Inflammatory macrophage treated with lipopolysaccharide for 4 hours (primary cell): ENCODE results near the gene SKIC2.
"Not testable (repeated sequence)": the region's sequence is repeated elsewhere in the genome, so short reads cannot be mapped to it uniquely, and the experiment has no call there.

Experiments used
- DNase-seq: peaks from one replicate; pipeline ENCODE4 v3.0.0-alpha.2; 2020

The SKIC2 gene

GRCh38 chr6:31958741-31959739 is at the start of gene SKIC2, which contains the start of gene NELFE:
SKIC2 (plus strand) TSS chr6:31959175; CDS start chr6:31959193, 18 bp downstream.
NELFE (minus strand) TSS chr6:31958971; CDS start chr6:31958446, 525 bp downstream.
- peak; percentile 99 for DNase-seq

DNA sequence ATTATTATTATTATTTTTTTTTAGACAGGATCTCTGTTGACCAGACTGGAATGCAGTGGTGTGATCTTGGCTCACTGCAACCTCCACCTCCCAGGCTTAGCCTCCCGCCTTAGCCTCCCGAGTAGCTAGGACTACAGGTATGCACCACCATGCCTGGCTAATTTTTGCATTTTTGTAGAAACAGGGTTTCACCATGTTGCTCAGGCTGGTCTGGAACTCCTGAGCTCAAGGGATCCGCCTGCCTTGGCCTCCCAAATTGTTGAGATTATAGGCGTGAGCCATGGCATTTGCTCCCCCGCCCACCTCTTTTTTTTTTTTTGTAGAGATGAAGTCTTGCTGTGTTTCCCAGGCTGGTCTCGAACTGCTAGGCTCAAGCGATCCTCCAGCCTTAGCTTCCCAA is 49.7 kb upstream of the SKIC2 start:
- not testable (repeated sequence) for DNase-seq

- no peak for DNase-seq
Observed at GRCh38 chr6:31911826-31912585, 47.0 kb upstream of the SKIC2 start.

GRCh38 chr6:31915351-31915750 is 43.6 kb upstream of the SKIC2 start:
- no peak for DNase-seq

DNA sequence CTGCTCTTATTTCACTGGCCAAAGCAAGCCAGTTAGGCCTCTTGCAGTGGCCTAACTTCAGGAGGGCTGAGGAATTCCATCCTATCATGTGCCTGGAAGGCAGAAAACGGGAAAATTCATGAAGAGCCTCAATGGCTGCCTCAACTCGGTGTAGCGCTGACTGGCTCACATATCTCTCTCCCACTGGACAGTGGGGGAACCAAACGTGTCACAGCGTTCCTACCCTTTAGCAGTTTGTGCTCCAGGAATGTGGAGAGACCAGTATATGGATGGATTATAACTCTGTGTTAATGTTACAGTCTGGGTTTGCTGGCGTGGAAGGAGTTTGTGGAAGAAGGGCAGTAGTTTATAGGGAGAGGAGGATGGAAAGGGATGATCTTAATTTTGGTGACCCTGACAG is 43.2 kb upstream of the SKIC2 start:
- DNase-seq: no peak

DNA sequence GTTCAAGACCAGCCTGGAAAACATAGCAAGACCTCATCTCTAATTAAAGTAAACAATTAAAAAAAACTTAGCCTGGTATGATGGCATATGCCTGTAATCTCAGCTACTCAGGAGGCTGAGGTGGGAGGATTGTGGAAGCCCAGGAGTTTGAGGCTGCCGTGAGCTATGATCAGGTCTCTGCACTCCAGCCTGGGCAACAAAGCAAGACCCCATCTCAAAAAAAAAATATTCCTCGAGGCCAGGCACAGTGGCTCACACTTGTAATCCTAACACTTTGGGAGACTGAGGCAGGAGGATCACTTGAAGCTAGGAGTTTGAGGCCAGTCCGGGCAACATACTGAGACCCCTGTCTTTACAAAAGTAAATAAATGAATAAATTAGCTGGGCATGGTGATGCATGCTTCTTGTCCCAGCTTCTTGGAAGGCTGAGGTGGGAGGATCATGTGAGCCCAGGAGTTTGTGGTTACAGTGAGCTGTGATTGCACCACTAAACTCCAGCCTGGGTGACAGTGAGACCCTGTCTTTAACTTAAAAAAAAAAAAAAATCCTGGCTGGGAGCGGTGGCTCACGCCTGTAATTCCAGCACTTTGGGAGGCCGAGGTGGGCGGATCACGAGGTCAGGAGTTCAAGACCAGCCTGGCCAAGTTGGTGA is 40.8 kb upstream of the SKIC2 start:
- DNase-seq: peak; percentile 48

DNA sequence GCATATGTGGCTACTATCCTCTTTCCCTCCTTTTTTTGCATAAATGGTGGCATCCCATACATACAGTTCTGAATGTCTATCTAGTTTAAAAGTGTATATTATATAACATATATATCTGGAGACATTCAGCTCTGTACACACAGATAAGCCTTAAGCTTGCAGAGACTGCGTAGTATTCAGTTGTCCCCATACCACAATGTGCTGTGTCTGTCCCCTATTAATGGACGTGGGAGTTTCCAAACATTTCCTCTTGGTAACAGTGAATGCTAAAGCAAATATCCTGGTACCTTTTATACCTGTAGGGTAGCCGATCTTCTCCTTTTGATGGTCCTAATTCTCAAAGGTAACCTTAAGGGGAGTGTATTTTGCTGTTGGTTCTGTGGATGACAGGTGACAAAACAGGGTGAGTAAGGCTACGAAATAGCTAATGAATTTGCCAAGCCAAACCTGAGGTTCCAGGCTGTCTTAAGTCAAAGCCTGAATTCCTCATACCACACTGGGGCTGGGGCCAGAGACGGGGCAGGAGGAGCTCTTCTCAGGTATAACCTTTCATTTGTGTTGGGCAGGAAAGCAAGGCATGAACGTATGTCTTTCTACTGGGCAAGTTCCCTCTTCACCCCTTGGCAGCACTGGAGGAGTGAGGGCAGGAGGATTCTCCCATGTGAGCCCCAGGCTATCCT is 39.2 kb upstream of the SKIC2 start:
- DNase-seq: no peak

GRCh38 chr6:31920811-31921210 is 38.2 kb upstream of the SKIC2 start:
- peak; percentile 90 for DNase-seq

GRCh38 chr6:31922942-31923341 is 36.0 kb upstream of the SKIC2 start:
- no peak for DNase-seq

DNA sequence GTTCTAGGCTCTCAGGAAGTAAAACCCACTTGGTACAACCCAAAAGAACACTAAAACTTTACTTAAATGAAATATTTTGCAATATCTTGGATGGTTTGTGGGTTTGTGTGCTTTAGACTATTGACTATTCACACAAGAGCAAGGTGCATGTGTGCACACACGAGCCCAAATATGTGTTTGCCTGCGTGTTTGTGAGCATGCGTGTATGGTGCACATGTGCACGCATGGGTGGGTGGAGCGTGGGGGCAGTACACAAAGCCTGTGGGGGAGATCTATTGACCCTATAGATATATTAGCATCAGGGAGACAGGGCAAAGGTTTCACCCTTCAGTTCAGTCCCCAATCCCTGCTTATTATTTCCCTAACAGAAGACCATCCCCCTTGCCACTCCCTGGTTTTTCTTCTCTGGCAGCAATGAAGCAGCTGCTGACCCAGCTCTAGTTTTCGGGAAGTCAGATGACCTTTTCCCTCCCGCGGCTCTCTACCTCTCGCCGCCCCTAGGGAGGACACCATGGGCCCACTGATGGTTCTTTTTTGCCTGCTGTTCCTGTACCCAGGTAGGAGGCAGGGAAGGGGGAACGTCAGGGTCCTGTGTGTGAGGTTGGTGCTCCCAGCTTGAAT is 31.6 kb upstream of the SKIC2 start, which contains the start of gene C2:
C2 (plus strand) TSS at position 476 of the 621 bp plus-strand sequence; CDS start at position 512, 36 bp downstream.
- no peak for DNase-seq

- no peak for DNase-seq
Observed at GRCh38 chr6:31927863-31928671, 30.9 kb upstream of the SKIC2 start.

DNA sequence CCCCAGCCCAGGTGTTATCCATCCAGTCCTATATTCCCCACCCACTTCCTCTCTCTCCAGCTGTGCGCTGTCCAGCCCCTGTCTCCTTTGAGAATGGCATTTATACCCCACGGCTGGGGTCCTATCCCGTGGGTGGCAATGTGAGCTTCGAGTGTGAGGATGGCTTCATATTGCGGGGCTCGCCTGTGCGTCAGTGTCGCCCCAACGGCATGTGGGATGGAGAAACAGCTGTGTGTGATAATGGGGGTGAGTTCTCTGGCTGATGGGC is 30.4 kb upstream of the SKIC2 start:
- no peak for DNase-seq

DNA sequence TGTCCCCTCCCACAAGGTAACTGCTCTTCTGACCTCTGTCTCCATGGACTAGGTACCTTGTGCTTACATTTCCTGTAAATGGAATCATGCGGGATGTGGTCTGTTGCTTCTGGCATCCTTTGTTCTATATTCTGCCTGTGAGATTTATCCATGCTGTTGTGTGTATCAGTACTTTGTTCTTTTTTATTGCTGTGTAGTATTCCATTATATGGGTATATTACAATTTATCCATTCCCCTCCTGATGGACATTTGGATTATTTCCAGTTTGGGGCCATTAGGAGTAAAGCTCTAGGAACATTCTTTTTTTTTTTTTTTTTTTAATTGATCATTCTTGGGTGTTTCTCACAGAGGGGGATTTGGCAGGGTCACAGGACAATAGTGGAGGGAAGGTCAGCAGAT is 28.0 kb upstream of the SKIC2 start:
- DNase-seq: no peak

DNA sequence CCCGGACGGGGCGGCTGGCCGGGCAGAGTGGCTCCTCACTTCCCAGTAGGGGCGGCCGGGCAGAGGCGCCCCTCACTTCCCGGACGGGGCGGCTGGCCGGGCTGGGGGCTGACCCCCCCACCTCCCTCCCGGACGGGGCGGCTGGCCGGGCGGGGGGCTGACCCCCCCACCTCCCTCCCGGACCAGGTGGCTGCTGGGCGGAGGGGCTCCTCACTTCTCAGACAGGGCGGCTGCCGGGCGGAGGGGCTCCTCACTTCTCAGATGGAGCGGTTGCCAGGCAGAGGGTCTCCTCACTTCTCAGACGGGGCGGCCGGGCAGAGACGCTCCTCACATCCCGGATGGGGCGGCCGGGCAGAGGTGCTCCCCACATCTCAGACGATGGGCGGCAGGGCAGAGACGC is 26.8 kb upstream of the SKIC2 start:
- not testable (repeated sequence) for DNase-seq

- DNase-seq: no peak
Observed at GRCh38 chr6:31933537-31933936, 25.4 kb upstream of the SKIC2 start.

DNA sequence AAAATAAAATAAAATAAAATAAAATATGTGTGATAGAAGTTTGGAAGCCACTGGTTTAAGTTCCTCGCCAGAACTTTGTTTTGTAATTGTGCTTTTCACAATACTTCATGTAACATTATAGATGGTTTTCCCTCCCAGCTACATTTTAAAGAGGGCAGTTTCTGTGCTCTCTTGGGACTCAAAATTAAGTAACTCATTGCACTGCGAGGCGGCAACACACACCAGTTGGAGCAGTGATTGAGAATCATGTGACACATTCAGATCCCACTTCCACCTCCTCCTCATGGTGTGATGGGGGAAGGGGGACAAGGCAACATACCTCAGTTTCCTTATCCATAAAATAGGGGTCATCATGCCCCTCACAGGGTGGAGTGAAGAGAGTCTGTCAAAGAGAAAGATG is 24.0 kb upstream of the SKIC2 start:
- peak; percentile 42 for DNase-seq

DNA sequence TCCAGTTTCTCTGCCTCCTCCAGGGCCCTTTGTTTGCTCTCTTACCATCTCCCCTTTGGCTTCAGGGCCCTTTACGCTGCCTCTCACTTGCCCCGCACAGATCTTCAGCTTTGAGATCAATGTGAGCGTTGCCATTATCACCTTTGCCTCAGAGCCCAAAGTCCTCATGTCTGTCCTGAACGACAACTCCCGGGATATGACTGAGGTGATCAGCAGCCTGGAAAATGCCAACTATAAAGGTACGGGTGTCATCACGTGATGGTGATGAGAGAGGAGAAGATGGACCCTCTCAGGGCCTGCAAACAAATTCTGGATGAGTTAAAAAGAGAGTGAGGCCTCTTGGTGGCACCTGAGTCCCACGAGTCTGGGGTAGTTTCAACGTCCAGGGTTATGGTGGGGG is 23.2 kb upstream of the SKIC2 start:
- DNase-seq: no peak

DNA sequence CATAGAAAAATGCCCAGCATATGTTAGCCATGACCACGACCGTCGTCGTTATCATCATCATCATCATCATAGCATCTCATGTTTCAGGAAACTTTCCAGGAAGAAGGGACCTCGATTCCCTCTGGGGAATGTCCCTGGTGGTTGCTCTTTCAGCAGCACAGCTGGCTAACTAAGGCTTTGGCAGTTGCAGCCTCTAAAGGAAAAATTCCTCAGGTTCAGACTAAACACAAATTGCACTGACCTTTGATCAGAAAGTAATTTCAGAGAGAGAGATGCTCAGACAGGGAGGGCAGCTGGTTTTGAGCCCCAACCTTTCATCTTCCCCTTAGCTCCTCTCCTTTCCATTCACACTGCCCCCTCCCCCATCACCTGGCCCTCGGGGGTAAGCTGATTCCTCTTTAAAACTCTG is 18.7 kb upstream of the SKIC2 start:
- DNase-seq: no peak

GRCh38 chr6:31943742-31944141 is 15.2 kb upstream of the SKIC2 start:
- DNase-seq: no peak

DNA sequence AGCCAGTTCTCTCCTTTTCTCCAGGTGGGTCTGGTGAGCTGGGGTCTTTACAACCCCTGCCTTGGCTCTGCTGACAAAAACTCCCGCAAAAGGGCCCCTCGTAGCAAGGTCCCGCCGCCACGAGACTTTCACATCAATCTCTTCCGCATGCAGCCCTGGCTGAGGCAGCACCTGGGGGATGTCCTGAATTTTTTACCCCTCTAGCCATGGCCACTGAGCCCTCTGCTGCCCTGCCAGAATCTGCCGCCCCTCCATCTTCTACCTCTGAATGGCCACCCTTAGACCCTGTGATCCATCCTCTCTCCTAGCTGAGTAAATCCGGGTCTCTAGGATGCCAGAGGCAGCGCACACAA is 13.8 kb upstream of the SKIC2 start:
- no peak for DNase-seq
